Mesenchymal stem cell (in vitro differentiated cells and primary cell): ENCODE results near the gene KCTD17.

Source experiments
- DNase-seq: peaks from one replicate; pipeline ENCODE4 v3.0.0-alpha.2; 2013
- H2AFZ ChIP-seq: one replicate; pipeline ENCODE4 v1.6.1; 2013; ENCODE audit warnings: low read depth, mild to moderate bottlenecking, control low read depth, inconsistent platforms, low read length, moderate library complexity
- H2AK5ac ChIP-seq: 2 replicates; pipeline ENCODE4 v1.6.1; 2013; ENCODE audit warnings: low read length, moderate library complexity, mild to moderate bottlenecking, inconsistent platforms; ENCODE audit not compliant: severe bottlenecking
- H2BK120ac ChIP-seq: one replicate; pipeline ENCODE4 v1.6.1; 2013; ENCODE audit warnings: low read depth, mild to moderate bottlenecking, inconsistent platforms, low read length, moderate library complexity
- H2BK12ac ChIP-seq, 2 experiments: one replicate each; pipeline ENCODE4 v1.6.1; 2013; ENCODE audit warnings: inconsistent platforms in 2 of 2, low read length in 2 of 2, mild to moderate bottlenecking in 2 of 2, moderate library complexity in 2 of 2, control low read depth in 1 of 2
- H2BK15ac ChIP-seq: one replicate; pipeline ENCODE4 v1.6.1; 2013; ENCODE audit warnings: mild to moderate bottlenecking, low read depth, inconsistent platforms; ENCODE audit not compliant: poor library complexity, severe bottlenecking
- H2BK5ac ChIP-seq: 2 replicates; pipeline ENCODE4 v1.6.1; 2013; ENCODE audit warnings: low read depth, mild to moderate bottlenecking, low read length, control low read depth, inconsistent platforms; ENCODE audit not compliant: poor library complexity, severe bottlenecking
- H3K14ac ChIP-seq, 2 experiments: one replicate each; pipeline ENCODE4 v1.6.1; 2013; ENCODE audit warnings: inconsistent platforms in 2 of 2, low read length in 2 of 2, control low read depth in 1 of 2, mild to moderate bottlenecking in 1 of 2, moderate library complexity in 1 of 2
- H3K18ac ChIP-seq, 2 experiments: one replicate each; pipeline ENCODE4 v1.6.1; 2013; ENCODE audit warnings: inconsistent platforms in 2 of 2, low read length in 2 of 2, control low read depth in 1 of 2, low read depth in 1 of 2, mild to moderate bottlenecking in 1 of 2
- H3K23ac ChIP-seq, 2 experiments: one replicate each; pipeline ENCODE4 v1.6.1; 2013; ENCODE audit warnings: inconsistent platforms in 2 of 2, low read length in 2 of 2, mild to moderate bottlenecking in 2 of 2, moderate library complexity in 2 of 2, control low read depth in 1 of 2
- H3K27ac ChIP-seq: 2 replicates; pipeline ENCODE4 v1.5.1; 2013; ENCODE audit warnings: mild to moderate bottlenecking, moderate library complexity, low read length, control low read depth, inconsistent platforms; ENCODE audit not compliant: poor library complexity, severe bottlenecking
- H3K27me3 ChIP-seq, 2 experiments: 2 replicates each; pipeline versions ENCODE4 v1.6.1 to v1.7.0; 2013; ENCODE audit warnings: low read length in 2 of 2, mild to moderate bottlenecking in 2 of 2, moderate library complexity in 2 of 2, control low read depth in 1 of 2, inconsistent platforms in 1 of 2; ENCODE audit not compliant: control insufficient read depth in 1 of 2, insufficient read depth in 1 of 2
- H3K36me3 ChIP-seq, 2 experiments: 2 replicates each; pipeline versions ENCODE4 v1.6.1 to v1.7.0; 2013; ENCODE audit warnings: low read length in 2 of 2, control low read depth in 1 of 2, inconsistent platforms in 1 of 2, low read depth in 1 of 2, mild to moderate bottlenecking in 1 of 2; ENCODE audit not compliant: insufficient read depth in 2 of 2, control insufficient read depth in 1 of 2
- H3K4ac ChIP-seq, 2 experiments: one replicate each; pipeline ENCODE4 v1.6.1; 2013; ENCODE audit warnings: inconsistent platforms in 2 of 2, low read length in 2 of 2, mild to moderate bottlenecking in 2 of 2, moderate library complexity in 2 of 2, control low read depth in 1 of 2, low read depth in 1 of 2
- H3K4me1 ChIP-seq: 2 replicates; pipeline ENCODE4 v1.6.1; 2013; ENCODE audit warnings: low read depth, low read length, control low read depth; ENCODE audit not compliant: control insufficient read depth, insufficient read depth
- H3K4me2 ChIP-seq: 2 replicates; pipeline ENCODE4 v1.6.1; 2013; ENCODE audit warnings: low read length, mild to moderate bottlenecking, inconsistent platforms; ENCODE audit not compliant: poor library complexity, severe bottlenecking
- H3K4me3 ChIP-seq, 2 experiments: 2 replicates each; pipeline versions ENCODE4 v1.5.1 to v1.7.0; 2013; ENCODE audit warnings: low read length in 2 of 2, mild to moderate bottlenecking in 2 of 2, control low read depth in 1 of 2, low read depth in 1 of 2; ENCODE audit not compliant: insufficient read depth in 1 of 2
- H3K79me1 ChIP-seq: replicated peaks from 2 replicates; pipeline ENCODE4 v1.6.1; 2013; ENCODE audit warnings: mild to moderate bottlenecking, control low read depth, low read length, inconsistent platforms; ENCODE audit not compliant: poor library complexity, severe bottlenecking
- H3K9ac ChIP-seq: 2 replicates; pipeline ENCODE4 v1.7.0; 2013; ENCODE audit warnings: mild to moderate bottlenecking, low read length, moderate library complexity
- H3K9me3 ChIP-seq: 2 replicates; pipeline ENCODE4 v1.7.0; 2013; ENCODE audit warnings: mild to moderate bottlenecking, low read length; ENCODE audit not compliant: control insufficient read depth
- H4K8ac ChIP-seq: one replicate; pipeline ENCODE4 v1.6.1; 2013; ENCODE audit warnings: inconsistent platforms, mild to moderate bottlenecking, low read length, moderate library complexity
- H4K91ac ChIP-seq: one replicate; pipeline ENCODE4 v1.6.1; 2013; ENCODE audit warnings: mild to moderate bottlenecking, low read length, inconsistent platforms
- WGBS: methylation state at CpG from one replicate; pipeline ENCODE4 v1.1.7; 2013; ENCODE audit warnings: mixed read lengths; 5-methylcytosine and 5-hydroxymethylcytosine counted together

Gene KCTD17

GRCh38 chr22:37008365-37008764, 43.2 kb upstream of the KCTD17 start:
- Histone ChIP-seq H2AFZ (no peak overlapping the region), H3K4ac (no peak overlapping the region), H3K79me1 (no peaks in the 10 kb centered on the region), H3K9me3 (peaks cover 13% of the 10 kb centered on the region), H3K4me3 (no peak overlapping the region), H3K27me3 (peaks cover 51 to 61% of the 10 kb centered on the region in 2 experiments), H3K4me1 (peaks cover 3% of the 10 kb centered on the region), H3K36me3 (no peaks in the 10 kb centered on the region), H3K27ac (no peak overlapping the region), H3K14ac (no peak overlapping the region), H3K9ac (no peak overlapping the region), H2AK5ac (no peak overlapping the region), H2BK12ac (no peak overlapping the region), H4K8ac (no peak overlapping the region), H2BK120ac (no peak overlapping the region), H2BK5ac (no peak overlapping the region), H3K23ac (no peak overlapping the region), H3K18ac (no peak overlapping the region), H2BK15ac (no peak overlapping the region), H4K91ac (no peak overlapping the region), H3K4me2 (no peak overlapping the region)
- DNase-seq = no peak
- 76% methylated on average over 2 of the region's 2 CpGs for WGBS

- H3K23ac ChIP-seq = no peak overlapping the region
- H3K27ac ChIP-seq = no peak overlapping the region
- peaks cover 40 to 50% of the 10 kb centered on the region in 2 experiments for H3K27me3 ChIP-seq
- peaks cover 13% of the 10 kb centered on the region for H3K9me3 ChIP-seq
- no peak overlapping the region for H2AK5ac ChIP-seq
- no peak overlapping the region for H3K9ac ChIP-seq
- DNase-seq = no peak
- no peak overlapping the region for H3K4me2 ChIP-seq
- no peak overlapping the region for H3K18ac ChIP-seq
- H2BK12ac ChIP-seq = no peak overlapping the region
- H4K8ac ChIP-seq = no peak overlapping the region
- H2BK5ac ChIP-seq = no peak overlapping the region
- H3K36me3 ChIP-seq = no peaks in the 10 kb centered on the region
- H2AFZ ChIP-seq = no peak overlapping the region
- no peaks in the 10 kb centered on the region for H3K79me1 ChIP-seq
- no peak overlapping the region for H3K4ac ChIP-seq
- H3K4me1 ChIP-seq = peaks cover 3% of the 10 kb centered on the region
- no peak overlapping the region for H3K14ac ChIP-seq
- H2BK120ac ChIP-seq = no peak overlapping the region
- 95% methylated on average over 2 of the region's 2 CpGs for WGBS
- H3K4me3 ChIP-seq = no peak overlapping the region
- H2BK15ac ChIP-seq = no peak overlapping the region
- H4K91ac ChIP-seq = no peak overlapping the region
These were observed 42.1 kb upstream of the KCTD17 start for GRCh38 chr22:37009490-37009889.

GRCh38 chr22:37010174-37010573, 41.4 kb upstream of the KCTD17 start:
- no peak overlapping the region for H3K23ac ChIP-seq
- peaks cover 7% of the 10 kb centered on the region for H3K4me1 ChIP-seq
- peaks cover 36 to 46% of the 10 kb centered on the region in 2 experiments for H3K27me3 ChIP-seq
- no peak overlapping the region for H3K14ac ChIP-seq
- no peak for DNase-seq
- H4K91ac ChIP-seq = no peak overlapping the region
- H2BK120ac ChIP-seq = no peak overlapping the region
- H3K4me3 ChIP-seq = no peak overlapping the region
- H3K9ac ChIP-seq = no peak overlapping the region
- H3K4me2 ChIP-seq = no peak overlapping the region
- H2AK5ac ChIP-seq = no peak overlapping the region
- H3K79me1 ChIP-seq = no peaks in the 10 kb centered on the region
- WGBS = 79% methylated on average over 4 of the region's 4 CpGs
- H3K36me3 ChIP-seq = no peaks in the 10 kb centered on the region
- H3K4ac ChIP-seq = no peak overlapping the region
- no peak overlapping the region for H4K8ac ChIP-seq
- no peak overlapping the region for H3K18ac ChIP-seq
- H3K27ac ChIP-seq = no peak overlapping the region
- H2BK5ac ChIP-seq = no peak overlapping the region
- H2BK12ac ChIP-seq = no peak overlapping the region
- H2BK15ac ChIP-seq = no peak overlapping the region
- no peak overlapping the region for H2AFZ ChIP-seq
- H3K9me3 ChIP-seq = peaks cover 10% of the 10 kb centered on the region

GRCh38 chr22:37010976-37011375, 40.6 kb upstream of the KCTD17 start:
- H3K79me1 ChIP-seq = peaks cover 2% of the 10 kb centered on the region
- no peak for DNase-seq
- no peak overlapping the region for H3K27ac ChIP-seq
- WGBS = 94% methylated on average over 20 of the region's 20 CpGs
- H2AK5ac ChIP-seq = no peak overlapping the region
- H3K4me3 ChIP-seq = no peak overlapping the region
- no peak overlapping the region for H3K4me2 ChIP-seq
- no peak overlapping the region for H4K91ac ChIP-seq
- H3K23ac ChIP-seq = no peak overlapping the region
- no peak overlapping the region for H4K8ac ChIP-seq
- peaks cover 7% of the 10 kb centered on the region for H3K4me1 ChIP-seq
- peaks cover 4% of the 10 kb centered on the region for H3K9me3 ChIP-seq
- H3K4ac ChIP-seq = no peak overlapping the region
- H3K27me3 ChIP-seq = peaks cover 29 to 43% of the 10 kb centered on the region in 2 experiments
- H2AFZ ChIP-seq = no peak overlapping the region
- H3K18ac ChIP-seq = no peak overlapping the region
- no peak overlapping the region for H3K9ac ChIP-seq
- H3K14ac ChIP-seq = no peak overlapping the region
- no peak overlapping the region for H2BK12ac ChIP-seq
- H2BK15ac ChIP-seq = no peak overlapping the region
- H3K36me3 ChIP-seq = peaks cover 0 to 4% of the 10 kb centered on the region in 2 experiments
- no peak overlapping the region for H2BK5ac ChIP-seq
- no peak overlapping the region for H2BK120ac ChIP-seq
